Dermis blood vessel endothelial cell (primary cell): ENCODE data around the gene COX4I1. TPM values are rescaled to one million over a fixed set of nuclear protein-coding genes. Genes with fewer than 3 reads are reported as not detected.
A peak's percentile ranks its signal among the peaks of the same experiment; 100 is the strongest.
"Not testable (repeated sequence)": the region's sequence is repeated elsewhere in the genome, so short reads cannot be mapped to it uniquely, and the experiment has no call there.

Experiments used
- DNase-seq: peaks from one replicate; pipeline ENCODE4 v3.0.0; 2010
- total RNA-seq: library from RNA; depleted of rRNA; stranded (reverse); fragments of >200 nt; gene quantifications from 2 replicates; pipeline ENCODE4 v1.2.3, GENCODE V29; 2014

The COX4I1 gene
- total RNA-seq, 1 donor from 2014 or later, result 608 TPM

- no peak for DNase-seq
These were observed 27.3 kb downstream of the COX4I1 start for GRCh38 chr16:85826686-85827247.

- no peak for DNase-seq
These were observed 28.7 kb downstream of the COX4I1 start for GRCh38 chr16:85828166-85828565.

DNA sequence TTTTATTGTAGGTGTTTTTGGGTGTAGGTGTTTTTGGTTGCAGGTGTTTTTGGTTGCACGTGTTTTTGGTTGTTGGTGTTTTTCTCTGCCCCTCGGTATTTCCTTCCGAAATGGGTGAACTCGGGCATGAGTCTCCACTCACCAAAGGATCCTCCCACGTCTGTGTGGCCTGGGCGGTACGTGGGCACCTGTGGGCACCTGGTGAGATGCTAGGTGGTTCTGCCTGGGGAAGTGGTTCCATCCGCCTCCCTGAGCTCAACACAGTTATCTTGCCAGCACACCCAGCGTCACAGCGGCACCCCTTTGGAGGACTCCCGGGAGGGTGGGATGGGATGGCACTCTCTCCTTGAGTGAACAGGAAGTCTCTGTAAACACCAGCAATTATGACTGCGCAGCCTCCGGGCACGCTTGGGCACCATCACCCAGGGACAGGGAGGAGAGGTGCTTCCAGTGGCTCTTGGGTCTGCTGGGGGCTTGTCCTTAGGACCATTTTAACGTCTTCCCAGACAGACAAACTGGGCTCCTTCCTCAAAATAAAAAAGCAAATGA is 29.8 kb downstream of the COX4I1 start:
- DNase-seq, result no peak

GRCh38 chr16:85829751-85830445 is 30.4 kb downstream of the COX4I1 start:
- no peak for DNase-seq

GRCh38 chr16:85830821-85831220 is 31.3 kb downstream of the COX4I1 start:
- no peak for DNase-seq

DNA sequence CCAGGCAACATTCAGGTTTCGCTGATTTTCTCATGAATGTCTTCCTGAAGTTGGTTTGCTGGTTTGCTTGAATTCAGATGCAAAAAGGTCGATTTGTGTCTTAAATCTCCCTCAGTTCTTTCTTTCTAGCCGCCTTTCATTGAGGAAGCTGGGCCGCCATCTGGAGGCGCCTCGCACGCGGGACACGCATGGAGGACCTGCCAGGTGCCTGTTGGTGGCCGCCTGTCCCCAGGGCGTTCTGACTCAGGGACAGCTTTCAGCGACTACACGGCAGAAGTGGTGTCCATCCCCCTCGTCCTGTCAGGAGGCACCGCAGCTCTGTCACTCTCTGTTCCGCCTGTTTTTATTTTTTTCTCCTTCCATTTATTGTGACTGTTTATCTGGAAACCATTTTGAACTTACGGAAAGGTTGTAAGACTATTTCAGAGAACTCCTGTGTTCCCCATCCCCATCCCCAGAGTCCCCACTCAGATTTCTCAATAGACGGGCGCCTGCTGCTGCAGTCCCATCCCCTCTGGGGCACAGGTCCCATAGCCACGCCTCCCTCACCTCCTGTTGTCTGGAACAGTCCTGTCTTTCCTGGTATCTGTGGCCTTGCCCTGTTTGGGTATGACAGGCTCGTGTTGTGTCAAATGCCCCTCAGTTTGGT is 33.2 kb downstream of the COX4I1 start:
- no peak for DNase-seq

DNA sequence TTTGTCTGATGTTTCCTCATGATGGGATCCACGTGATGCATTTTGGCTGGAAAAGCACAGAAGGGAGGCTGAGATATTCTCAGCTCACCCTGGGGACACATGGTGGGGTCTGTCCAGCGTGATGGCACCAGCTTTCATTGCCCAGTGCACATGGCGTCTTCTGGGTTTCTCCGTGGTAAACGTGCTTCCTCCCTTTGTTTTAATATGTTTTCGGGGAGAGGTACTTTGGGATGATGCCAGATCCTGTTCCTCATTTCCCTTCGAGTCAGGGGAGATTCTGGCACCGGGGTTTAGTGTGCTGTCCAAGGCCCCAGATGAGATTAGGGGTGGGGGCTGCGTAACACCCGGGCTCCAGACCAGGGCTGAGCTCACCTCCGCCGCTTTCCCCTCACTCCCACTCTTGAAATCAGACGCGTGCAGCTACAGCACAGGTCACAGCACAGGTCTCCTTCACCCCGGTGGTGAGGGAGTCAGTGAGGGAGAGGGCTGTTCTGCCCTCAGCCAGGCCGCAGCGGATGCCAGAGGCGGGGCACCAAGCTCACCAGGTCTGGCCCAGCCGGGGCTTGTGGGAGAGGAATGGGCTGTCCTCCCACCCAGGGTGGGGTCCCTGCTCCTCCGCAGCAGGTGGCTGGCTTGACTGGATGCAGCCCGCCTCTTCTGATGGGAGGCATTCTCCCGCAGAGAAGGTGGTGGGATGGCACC is 33.9 kb downstream of the COX4I1 start:
- DNase-seq, result peak; percentile 66

DNA sequence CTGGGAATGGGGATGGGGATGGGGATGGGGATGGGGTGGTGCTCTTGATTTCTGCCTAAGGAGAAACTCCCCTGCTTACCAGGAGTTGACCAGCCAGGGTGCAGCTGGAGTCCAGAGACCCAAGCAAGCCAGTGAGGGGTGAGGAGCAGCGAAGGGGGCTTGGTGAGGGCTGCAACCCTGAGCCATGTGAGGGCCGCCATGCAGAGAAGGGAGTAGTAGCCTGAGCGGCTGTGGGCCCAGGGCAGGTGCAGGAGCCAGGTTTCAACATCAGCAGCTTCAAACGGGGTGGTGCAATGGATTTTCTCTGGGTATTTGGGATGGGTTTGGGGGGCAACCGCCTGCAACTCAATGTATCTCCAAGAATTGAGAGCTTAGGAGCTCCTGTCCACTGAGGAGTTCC is 35.2 kb downstream of the COX4I1 start:
- no peak for DNase-seq

- DNase-seq, result no peak
These were observed 35.8 kb downstream of the COX4I1 start for GRCh38 chr16:85835227-85835751.

- no peak for DNase-seq
These were observed 36.6 kb downstream of the COX4I1 start for GRCh38 chr16:85835956-85836705.

- DNase-seq, result no peak
These were observed 37.4 kb downstream of the COX4I1 start for GRCh38 chr16:85836706-85837582.

GRCh38 chr16:85837654-85838053 is 38.2 kb downstream of the COX4I1 start:
- not testable (repeated sequence) for DNase-seq

- DNase-seq, result no peak
These were observed 38.9 kb downstream of the COX4I1 start for GRCh38 chr16:85838381-85838780.

GRCh38 chr16:85838876-85839585 is 39.5 kb downstream of the COX4I1 start:
- no peak for DNase-seq

DNA sequence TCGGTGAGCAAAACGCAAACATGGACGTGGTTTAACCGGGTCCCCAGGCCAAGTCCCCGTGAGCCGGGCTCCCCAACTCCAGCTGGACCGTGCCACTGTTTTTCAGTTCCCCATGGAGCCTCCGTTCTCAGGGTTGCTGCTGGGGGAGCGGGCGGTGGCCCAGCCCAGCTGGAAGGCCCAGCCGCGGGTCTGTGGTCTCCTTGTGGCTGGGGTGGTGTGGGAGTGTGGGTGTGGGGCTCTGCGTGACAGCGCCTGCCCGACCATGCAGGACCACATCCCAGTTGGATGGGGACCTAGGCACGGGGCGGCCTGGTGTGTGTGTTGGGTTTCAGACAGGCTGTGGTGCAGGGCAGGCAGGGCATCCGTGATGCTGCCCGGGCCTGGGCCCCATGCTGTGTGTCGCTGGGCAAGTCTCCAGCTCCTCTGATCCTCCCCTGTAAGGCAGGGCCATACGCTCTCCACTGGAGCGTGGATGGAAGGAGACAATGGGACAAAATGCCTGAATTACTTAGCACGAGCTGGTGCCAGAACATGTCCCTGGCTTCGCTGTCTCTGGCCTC is 40.3 kb downstream of the COX4I1 start:
- DNase-seq, result no peak

DNA sequence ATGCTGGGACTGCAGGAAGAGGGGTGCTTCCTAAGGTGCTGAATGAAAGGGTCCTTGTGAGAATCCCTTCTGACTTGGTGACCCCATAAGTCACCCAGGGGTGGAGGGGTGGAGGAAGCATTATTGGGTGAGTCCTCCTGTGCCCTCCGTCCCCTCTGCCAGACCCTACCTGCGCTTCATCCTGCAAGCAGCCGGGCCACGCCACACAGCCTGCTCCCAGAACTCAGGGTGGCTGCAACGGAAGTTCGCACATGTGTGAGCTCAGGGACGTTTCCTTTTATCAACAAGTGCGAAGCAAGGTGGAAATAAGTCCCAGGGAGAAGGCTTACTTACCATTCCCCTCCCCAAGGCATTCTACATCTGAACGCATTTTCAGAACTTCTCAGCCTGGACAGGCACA is 40.9 kb downstream of the COX4I1 start:
- DNase-seq, result no peak

- no peak for DNase-seq
These were observed 41.3 kb downstream of the COX4I1 start for GRCh38 chr16:85840801-85841200.

DNA sequence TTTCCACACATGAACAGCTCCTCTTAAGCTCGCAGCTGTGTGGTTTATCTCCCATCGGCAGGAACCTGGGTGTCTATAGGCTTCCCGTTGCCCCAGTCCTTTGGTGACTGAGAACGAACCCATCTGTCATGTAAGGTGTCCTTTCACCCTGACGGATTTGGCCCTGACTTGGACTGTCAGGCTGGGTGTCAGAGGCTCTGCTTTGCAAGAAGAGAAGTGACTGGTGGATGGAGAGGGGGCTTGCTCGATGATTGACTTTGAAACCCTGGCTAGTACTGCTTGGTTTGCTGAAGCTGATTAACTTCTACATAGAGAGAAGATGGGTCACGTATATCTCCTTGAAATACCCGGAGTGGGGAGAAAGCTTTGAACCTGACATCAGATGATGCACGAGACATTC is 42.9 kb downstream of the COX4I1 start:
- no peak for DNase-seq

DNA sequence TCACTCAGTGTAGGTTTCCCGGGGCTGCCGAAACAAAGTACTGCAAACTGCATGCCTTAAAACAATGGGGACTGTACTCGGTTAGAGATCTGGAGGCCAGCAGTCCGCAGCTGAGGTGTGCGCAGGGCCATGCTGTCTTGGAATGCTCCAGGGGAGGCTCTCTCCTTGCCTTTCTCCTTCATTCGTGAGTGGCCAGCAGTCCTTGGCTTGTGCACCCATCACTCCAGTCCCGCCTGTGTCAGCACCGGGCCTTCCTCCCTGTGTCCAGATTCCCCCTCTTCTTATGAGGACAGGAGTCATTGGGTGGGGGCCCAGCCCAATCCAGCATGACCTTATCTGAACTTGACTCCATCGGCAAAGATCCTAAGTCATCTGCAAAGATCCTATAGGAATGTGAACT is 43.4 kb downstream of the COX4I1 start:
- no peak for DNase-seq
